HEK293 (cell line): ENCODE results near the gene CLASP1.

ENCODE experiments used
- CTCF ChIA-PET: fragments of 350-600 bp; formaldehyde crosslinking; extraction: SDS; loops from one replicate; lab custom pipeline; 2021; ENCODE audit warnings: antibody characterized with exemption; lab: Yijun Ruan, JAX
- POLR2A ChIA-PET: fragments of 300-600 bp; formaldehyde crosslinking; extraction: SDS; loops from one replicate; lab custom pipeline; 2020; ENCODE audit warnings: antibody characterized with exemption, inconsistent platforms; lab: Yijun Ruan, JAX
- H3K27ac ChIP-seq: fragments of 200-500 bp; sonication (Bioruptor generic); 2 replicates; pipeline ENCODE4 v1.5.1; 2014; ENCODE audit warnings: low read depth, low read length, control low read depth, inconsistent platforms; ENCODE audit errors: extremely low read depth
- H3K36me3 ChIP-seq, 2 experiments: fragments of 200-500 bp in 1 of 2; sonication (Bioruptor generic) in 1 of 2; 1 replicate in 1 of 2; 2 replicates in 1 of 2; pipeline ENCODE4 v1.5.1; 2014 to 2017; ENCODE audit warnings: inconsistent platforms in 2 of 2, low read length in 2 of 2; ENCODE audit not compliant: control insufficient read depth in 2 of 2, insufficient read depth in 1 of 2
- H3K4me1 ChIP-seq: fragments of 200-500 bp; sonication (Bioruptor generic); 2 replicates; pipeline ENCODE4 v1.5.1; 2014; ENCODE audit warnings: mild to moderate bottlenecking, low read length, inconsistent platforms; ENCODE audit not compliant: control insufficient read depth, insufficient read depth
- H3K4me3 ChIP-seq: 2 replicates; pipeline ENCODE4 v1.5.1; 2011; ENCODE audit warnings: low read depth, mild to moderate bottlenecking, control low read depth, low read length, moderate library complexity
- H3K9me3 ChIP-seq: fragments of 200-500 bp; sonication (Bioruptor generic); 2 replicates; pipeline ENCODE4 v1.5.1; 2014; ENCODE audit warnings: low read depth, low read length, inconsistent platforms; ENCODE audit not compliant: control insufficient read depth, insufficient read depth
- MEIS1 ChIP-seq: sonication (generic); formaldehyde crosslinking; IDR thresholded peaks from 2 replicates; pipeline ENCODE4 v1.8.1; 2022; ENCODE audit warnings: missing genetic modification reagents, mild to moderate bottlenecking, borderline replicate concordance
- OVOL3 ChIP-seq: fragments of 450-650 bp; formaldehyde crosslinking; IDR thresholded peaks from 2 replicates; pipeline ENCODE4 v1.5.1; 2016; ENCODE audit warnings: missing biosample characterization, missing genetic modification characterization
- SCRT1 ChIP-seq: fragments of 450-650 bp; formaldehyde crosslinking; IDR thresholded peaks from 2 replicates; pipeline ENCODE4 v1.5.1; 2016; ENCODE audit warnings: missing biosample characterization, missing genetic modification characterization, borderline replicate concordance
- SP7 ChIP-seq: fragments of 450-650 bp; formaldehyde crosslinking; IDR thresholded peaks from 2 replicates; pipeline ENCODE4 v1.5.1; 2016; ENCODE audit warnings: missing biosample characterization, missing genetic modification characterization
- TCF7L2 ChIP-seq: IDR thresholded peaks from 2 replicates; pipeline ENCODE4 v1.6.1; 2011; ENCODE audit warnings: low read depth, mild to moderate bottlenecking, inconsistent platforms, low read length, moderate library complexity, borderline replicate concordance
- ZBTB7A ChIP-seq: fragments of 450-650 bp; formaldehyde crosslinking; IDR thresholded peaks from 2 replicates; pipeline ENCODE4 v1.5.1; 2016; ENCODE audit warnings: low read depth, missing biosample characterization, missing genetic modification characterization
- ZFP69B ChIP-seq: fragments of 450-650 bp; formaldehyde crosslinking; IDR thresholded peaks from 2 replicates; pipeline ENCODE4 v1.5.1; 2016; ENCODE audit warnings: missing biosample characterization, missing genetic modification characterization
- ZNF138 ChIP-seq: fragments of 450-650 bp; formaldehyde crosslinking; IDR thresholded peaks from 2 replicates; pipeline ENCODE4 v1.5.1; 2016; ENCODE audit warnings: missing biosample characterization, missing genetic modification characterization, borderline replicate concordance
- ZNF140 ChIP-seq: fragments of 450-650 bp; formaldehyde crosslinking; IDR thresholded peaks from 2 replicates; pipeline ENCODE4 v1.5.1; 2016; ENCODE audit warnings: missing biosample characterization, missing genetic modification characterization
- ZNF184 ChIP-seq: fragments of 450-650 bp; IDR thresholded peaks from 2 replicates; pipeline ENCODE4 v1.5.1; 2018; ENCODE audit warnings: missing biosample characterization, mild to moderate bottlenecking, missing genetic modification characterization
- ZNF211 ChIP-seq: fragments of 450-650 bp; formaldehyde crosslinking; IDR thresholded peaks from 2 replicates; pipeline ENCODE4 v1.5.1; 2016; ENCODE audit warnings: low read depth, missing biosample characterization, missing genetic modification characterization
- ZNF221 ChIP-seq: fragments of 450-650 bp; formaldehyde crosslinking; IDR thresholded peaks from 2 replicates; pipeline ENCODE4 v1.5.1; 2017; ENCODE audit warnings: missing biosample characterization, missing genetic modification characterization, borderline replicate concordance
- ZNF266 ChIP-seq: fragments of 450-650 bp; formaldehyde crosslinking; IDR thresholded peaks from 2 replicates; pipeline ENCODE4 v1.5.1; 2016; ENCODE audit warnings: missing biosample characterization, missing genetic modification characterization, low read depth
- ZNF394 ChIP-seq: fragments of 450-650 bp; formaldehyde crosslinking; IDR thresholded peaks from 2 replicates; pipeline ENCODE4 v1.5.1; 2016; ENCODE audit warnings: missing biosample characterization, missing genetic modification characterization, mild to moderate bottlenecking, moderate library complexity, borderline replicate concordance
- ZNF473 ChIP-seq: fragments of 450-650 bp; formaldehyde crosslinking; IDR thresholded peaks from 2 replicates; pipeline ENCODE4 v1.5.1; 2017; ENCODE audit warnings: missing biosample characterization, missing genetic modification characterization
- ZNF529 ChIP-seq: fragments of 450-650 bp; formaldehyde crosslinking; IDR thresholded peaks from 2 replicates; pipeline ENCODE4 v1.5.1; 2017; ENCODE audit warnings: missing genetic modification characterization, missing biosample characterization; ENCODE audit not compliant: insufficient replicate concordance
- ZNF561 ChIP-seq: fragments of 450-650 bp; IDR thresholded peaks from 2 replicates; pipeline ENCODE4 v1.5.1; 2018; ENCODE audit warnings: missing biosample characterization, missing genetic modification characterization, borderline replicate concordance
- ZNF585B ChIP-seq: fragments of 450-650 bp; formaldehyde crosslinking; IDR thresholded peaks from 2 replicates; pipeline ENCODE4 v1.5.1; 2016; ENCODE audit warnings: missing biosample characterization, missing genetic modification characterization
- ZNF660 ChIP-seq: fragments of 450-650 bp; IDR thresholded peaks from 2 replicates; pipeline ENCODE4 v1.5.1; 2018; ENCODE audit warnings: missing biosample characterization, mild to moderate bottlenecking, missing genetic modification characterization
- ZNF768 ChIP-seq: fragments of 450-650 bp; formaldehyde crosslinking; IDR thresholded peaks from 2 replicates; pipeline ENCODE4 v1.5.1; 2018; ENCODE audit warnings: missing biosample characterization, mild to moderate bottlenecking, missing genetic modification characterization
- ZNF792 ChIP-seq: fragments of 450-650 bp; formaldehyde crosslinking; IDR thresholded peaks from 2 replicates; pipeline ENCODE4 v1.5.1; 2016; ENCODE audit warnings: missing biosample characterization, missing genetic modification characterization
- ZNF843 ChIP-seq: fragments of 450-650 bp; formaldehyde crosslinking; IDR thresholded peaks from 2 replicates; pipeline ENCODE4 v1.5.1; 2016; ENCODE audit warnings: missing biosample characterization, missing genetic modification characterization
- ZSCAN16 ChIP-seq: fragments of 450-650 bp; formaldehyde crosslinking; IDR thresholded peaks from 2 replicates; pipeline ENCODE4 v1.5.1; 2016; ENCODE audit warnings: missing biosample characterization, missing genetic modification characterization
- ZXDB ChIP-seq: fragments of 450-650 bp; formaldehyde crosslinking; IDR thresholded peaks from 2 replicates; pipeline ENCODE4 v1.5.1; 2016; ENCODE audit warnings: missing biosample characterization, missing genetic modification characterization
- TF ChIP-seq, protein P1 (sequence below): fragments of 450-650 bp; formaldehyde crosslinking; IDR thresholded peaks from 2 replicates; pipeline ENCODE4 v1.5.1; 2016; ENCODE audit warnings: missing biosample characterization, missing genetic modification characterization
- TF ChIP-seq, protein P2 (sequence below): fragments of 450-650 bp; formaldehyde crosslinking; IDR thresholded peaks from 2 replicates; pipeline ENCODE4 v1.5.1; 2016; ENCODE audit warnings: missing biosample characterization, missing genetic modification characterization
- TF ChIP-seq, protein P3 (sequence below): fragments of 450-650 bp; formaldehyde crosslinking; IDR thresholded peaks from 2 replicates; pipeline ENCODE4 v1.5.1; 2016; ENCODE audit warnings: missing biosample characterization, missing genetic modification characterization, borderline replicate concordance

The CLASP1 gene

DNA sequence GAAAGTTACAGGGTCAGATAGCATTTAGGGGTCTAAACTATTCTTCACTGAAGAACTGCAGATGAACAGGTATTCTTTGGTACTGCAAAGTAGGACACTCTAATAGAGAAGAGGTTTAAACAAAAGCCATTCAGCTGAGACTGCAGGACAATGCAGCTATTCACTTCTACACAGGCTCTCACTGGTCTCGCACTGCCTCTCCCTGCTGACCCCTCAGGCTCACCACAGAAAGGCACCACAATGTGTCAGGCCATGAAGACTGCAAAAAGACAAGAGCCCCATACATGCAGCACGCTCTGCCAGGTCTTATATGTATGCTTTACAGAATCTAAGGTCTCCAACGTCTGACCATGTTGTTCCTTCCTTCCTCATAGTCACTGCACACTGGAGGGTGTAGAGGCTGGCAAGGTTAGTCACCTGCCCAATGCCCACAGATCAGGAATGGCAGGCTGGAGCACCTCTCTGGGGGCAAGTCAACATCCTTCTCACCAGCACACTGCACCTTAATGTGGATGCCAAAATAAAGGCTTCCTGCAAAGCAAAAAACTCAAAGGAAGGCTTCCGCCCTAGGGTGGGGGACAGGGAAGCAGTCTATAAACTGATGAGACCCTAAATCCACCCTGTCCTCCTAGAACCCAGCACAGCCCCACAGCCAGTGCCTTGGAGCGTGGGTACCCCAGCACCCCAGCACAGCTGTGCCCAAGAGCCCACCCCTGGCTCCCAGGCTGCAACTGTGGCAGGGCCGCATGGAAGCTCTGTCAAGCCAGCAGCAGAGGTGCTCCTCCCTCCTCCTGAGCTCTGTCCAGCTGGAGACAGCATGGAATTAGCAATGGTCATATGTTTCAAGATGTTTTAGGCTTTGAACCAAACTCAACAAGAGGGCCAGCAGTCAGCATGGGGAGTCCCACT, 129.3 kb downstream of the CLASP1 start (continued):
- TF ChIP-seq ZNF473 (tag by site-specific recombination) (no peak), ZBTB7A (tag by site-specific recombination) (no peak), ZNF843 (tag by site-specific recombination) (no peak), SCRT1 (tag by site-specific recombination) (no peak), MEIS1 (CRISPR knock-in tag) (no peak)
- TF ChIP-seq, protein P1, sequence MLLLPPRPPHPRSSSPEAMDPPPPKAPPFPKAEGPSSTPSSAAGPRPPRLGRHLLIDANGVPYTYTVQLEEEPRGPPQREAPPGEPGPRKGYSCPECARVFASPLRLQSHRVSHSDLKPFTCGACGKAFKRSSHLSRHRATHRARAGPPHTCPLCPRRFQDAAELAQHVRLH, result no peak

DNA sequence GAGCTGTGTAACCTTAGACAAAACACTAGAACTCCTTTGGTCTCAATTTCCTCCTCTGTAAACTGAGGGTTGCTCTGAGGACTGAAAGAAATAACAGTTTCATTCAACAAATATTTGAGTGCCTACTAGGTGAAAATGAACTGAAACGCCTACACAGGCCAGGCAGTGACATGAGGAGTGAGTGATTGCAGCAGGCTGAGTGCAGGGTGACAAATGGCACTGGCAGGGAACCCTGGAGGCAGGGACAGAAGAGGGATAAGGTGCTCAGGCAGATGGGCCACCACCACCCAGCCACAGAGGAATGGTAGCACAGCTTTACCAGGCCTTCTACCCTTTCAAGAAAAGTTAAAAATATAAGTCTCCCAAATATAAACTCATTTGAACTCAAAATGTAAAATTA, 130.1 kb downstream of the CLASP1 start:
- H3K36me3 ChIP-seq, result peaks cover 10 to 74% of the 10 kb centered on the region in 2 experiments; a peak in 2 of 3 replicates

DNA sequence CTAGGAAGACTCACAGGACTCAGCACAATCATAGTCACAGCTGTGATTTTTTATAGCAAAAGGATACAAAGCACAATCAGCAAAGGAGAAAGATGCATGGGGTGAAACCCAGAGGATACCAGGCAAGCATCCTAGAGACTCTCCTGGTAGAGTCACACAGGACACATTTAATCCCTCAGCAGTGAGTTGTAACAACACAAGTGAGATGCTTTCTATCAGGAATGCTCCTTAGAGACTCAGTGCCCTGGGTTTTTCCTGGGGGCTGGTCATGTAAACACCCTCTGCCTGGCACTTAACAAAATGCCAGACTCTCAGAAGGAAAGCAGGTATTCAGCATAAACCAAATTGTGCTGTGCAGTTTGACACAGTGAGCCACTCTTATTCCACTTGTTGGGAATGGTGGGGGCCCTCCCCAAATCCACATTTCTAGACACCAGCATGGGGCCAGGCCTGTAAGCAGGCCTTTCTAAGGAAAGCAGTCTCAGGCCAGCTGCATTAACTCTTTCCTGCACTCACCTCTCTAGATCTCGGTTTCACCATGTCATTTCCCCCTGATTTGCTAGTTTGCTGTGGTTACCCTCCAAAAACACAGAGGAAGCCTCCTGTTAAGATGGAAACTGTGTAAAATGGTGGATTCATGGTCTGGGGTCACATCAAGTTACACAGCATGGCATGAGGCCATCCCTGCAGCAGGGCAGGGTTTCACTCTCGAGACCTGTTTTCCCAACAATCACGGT, 135.5 kb downstream of the CLASP1 start:
- Histone ChIP-seq H3K4me1 (no peaks in the 10 kb centered on the region), H3K9me3 (no peaks in the 10 kb centered on the region), H3K4me3 (no peak overlapping the region), H3K36me3 (peaks cover 3 to 35% of the 10 kb centered on the region in 2 experiments; a peak in 2 of 3 replicates), H3K27ac (no peak overlapping the region)
- POLR2A ChIA-PET, result no interaction called here
- CTCF ChIA-PET, result interaction anchor here (0.6 kb wide), 1 partner anchor 105 kb away, joined by 4 read pairs; no protein-coding TSS in a partner anchor
- TF ChIP-seq TCF7L2 (no peak), ZNF140 (no peak), ZNF138 (tag by site-specific recombination) (no peak), ZNF529 (no peak), SP7 (tag by site-specific recombination) (no peak), ZNF211 (tag by site-specific recombination) (no peak), ZNF394 (no peak), ZFP69B (no peak), ZNF266 (tag by site-specific recombination) (no peak)

More for the DNA sequence above, 130.1 kb downstream of the CLASP1 start:
- CTCF ChIA-PET, result interaction anchor here (1.0 kb wide), 1 partner anchor 117 kb away, joined by 3 read pairs; no protein-coding TSS in a partner anchor
- no peaks in the 10 kb centered on the region for H3K9me3 ChIP-seq
- no peak overlapping the region for H3K27ac ChIP-seq
- POLR2A ChIA-PET, result no interaction called here
- TF ChIP-seq, protein P2, sequence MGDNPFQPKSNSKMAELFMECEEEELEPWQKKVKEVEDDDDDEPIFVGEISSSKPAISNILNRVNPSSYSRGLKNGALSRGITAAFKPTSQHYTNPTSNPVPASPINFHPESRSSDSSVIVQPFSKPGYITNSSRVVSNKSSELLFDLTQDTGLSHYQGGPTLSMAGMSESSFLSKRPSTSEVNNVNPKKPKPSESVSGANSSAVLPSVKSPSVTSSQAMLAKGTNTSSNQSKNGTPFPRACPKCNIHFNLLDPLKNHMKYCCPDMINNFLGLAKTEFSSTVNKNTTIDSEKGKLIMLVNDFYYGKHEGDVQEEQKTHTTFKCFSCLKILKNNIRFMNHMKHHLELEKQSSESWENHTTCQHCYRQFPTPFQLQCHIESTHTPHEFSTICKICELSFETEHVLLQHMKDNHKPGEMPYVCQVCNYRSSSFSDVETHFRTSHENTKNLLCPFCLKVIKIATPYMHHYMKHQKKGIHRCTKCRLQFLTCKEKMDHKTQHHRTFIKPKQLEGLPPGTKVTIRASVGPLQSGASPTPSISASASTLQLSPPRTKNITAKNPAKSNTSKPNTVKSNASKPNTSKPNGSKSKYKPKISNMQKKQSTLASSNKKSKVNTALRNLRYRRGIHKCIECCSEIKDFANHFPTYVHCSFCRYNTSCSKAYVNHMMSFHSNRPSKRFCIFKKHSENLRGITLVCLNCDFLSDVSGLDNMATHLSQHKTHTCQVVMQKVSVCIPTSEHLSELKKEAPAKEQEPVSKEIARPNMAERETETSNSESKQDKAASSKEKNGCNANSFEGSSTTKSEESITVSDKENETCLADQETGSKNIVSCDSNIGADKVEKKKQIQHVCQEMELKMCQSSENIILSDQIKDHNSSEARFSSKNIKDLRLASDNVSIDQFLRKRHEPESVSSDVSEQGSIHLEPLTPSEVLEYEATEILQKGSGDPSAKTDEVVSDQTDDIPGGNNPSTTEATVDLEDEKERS (tag by site-specific recombination), result no peak
- TF ChIP-seq OVOL3 (tag by site-specific recombination) (no peak), ZNF184 (tag by site-specific recombination) (no peak), ZXDB (tag by site-specific recombination) (no peak), ZNF660 (tag by site-specific recombination) (no peak), ZNF792 (tag by site-specific recombination) (no peak), ZNF561 (tag by site-specific recombination) (no peak), ZSCAN16 (tag by site-specific recombination) (no peak), ZNF585B (tag by site-specific recombination) (no peak), ZNF768 (tag by site-specific recombination) (no peak), ZNF221 (tag by site-specific recombination) (no peak)
- TF ChIP-seq, protein P3, sequence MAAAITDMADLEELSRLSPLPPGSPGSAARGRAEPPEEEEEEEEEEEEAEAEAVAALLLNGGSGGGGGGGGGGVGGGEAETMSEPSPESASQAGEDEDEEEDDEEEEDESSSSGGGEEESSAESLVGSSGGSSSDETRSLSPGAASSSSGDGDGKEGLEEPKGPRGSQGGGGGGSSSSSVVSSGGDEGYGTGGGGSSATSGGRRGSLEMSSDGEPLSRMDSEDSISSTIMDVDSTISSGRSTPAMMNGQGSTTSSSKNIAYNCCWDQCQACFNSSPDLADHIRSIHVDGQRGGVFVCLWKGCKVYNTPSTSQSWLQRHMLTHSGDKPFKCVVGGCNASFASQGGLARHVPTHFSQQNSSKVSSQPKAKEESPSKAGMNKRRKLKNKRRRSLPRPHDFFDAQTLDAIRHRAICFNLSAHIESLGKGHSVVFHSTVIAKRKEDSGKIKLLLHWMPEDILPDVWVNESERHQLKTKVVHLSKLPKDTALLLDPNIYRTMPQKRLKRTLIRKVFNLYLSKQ (tag by site-specific recombination), result no peak
- H3K4me3 ChIP-seq, result no peak overlapping the region
- H3K4me1 ChIP-seq, result no peaks in the 10 kb centered on the region
